Mesenteric fat pad (tissue), 1 donor: ENCODE measurements around the gene SLIT3. TPM values are rescaled to one million over a fixed set of nuclear protein-coding genes. Genes with fewer than 3 reads are reported as not detected.

Source experiments
- DNase-seq: peaks from one replicate; pipeline ENCODE4 v3.0.0-alpha.2; 2020; ENCODE audit warnings: low spot score
- total RNA-seq: library from RNA; stranded (reverse); fragmentation: NEBNext Ultra II Directional; extraction: Animal tissue kit (Norgen Biotek cat#: 25700); gene quantifications from one replicate; pipeline ENCODE4 v1.2.1, GENCODE V29; 2021
- donor health status: DM: yes; HTN: yes; CAD: no.

SLIT3 gene
- total RNA-seq, 1 donor from 2014 or later = 83.6 TPM

DNA sequence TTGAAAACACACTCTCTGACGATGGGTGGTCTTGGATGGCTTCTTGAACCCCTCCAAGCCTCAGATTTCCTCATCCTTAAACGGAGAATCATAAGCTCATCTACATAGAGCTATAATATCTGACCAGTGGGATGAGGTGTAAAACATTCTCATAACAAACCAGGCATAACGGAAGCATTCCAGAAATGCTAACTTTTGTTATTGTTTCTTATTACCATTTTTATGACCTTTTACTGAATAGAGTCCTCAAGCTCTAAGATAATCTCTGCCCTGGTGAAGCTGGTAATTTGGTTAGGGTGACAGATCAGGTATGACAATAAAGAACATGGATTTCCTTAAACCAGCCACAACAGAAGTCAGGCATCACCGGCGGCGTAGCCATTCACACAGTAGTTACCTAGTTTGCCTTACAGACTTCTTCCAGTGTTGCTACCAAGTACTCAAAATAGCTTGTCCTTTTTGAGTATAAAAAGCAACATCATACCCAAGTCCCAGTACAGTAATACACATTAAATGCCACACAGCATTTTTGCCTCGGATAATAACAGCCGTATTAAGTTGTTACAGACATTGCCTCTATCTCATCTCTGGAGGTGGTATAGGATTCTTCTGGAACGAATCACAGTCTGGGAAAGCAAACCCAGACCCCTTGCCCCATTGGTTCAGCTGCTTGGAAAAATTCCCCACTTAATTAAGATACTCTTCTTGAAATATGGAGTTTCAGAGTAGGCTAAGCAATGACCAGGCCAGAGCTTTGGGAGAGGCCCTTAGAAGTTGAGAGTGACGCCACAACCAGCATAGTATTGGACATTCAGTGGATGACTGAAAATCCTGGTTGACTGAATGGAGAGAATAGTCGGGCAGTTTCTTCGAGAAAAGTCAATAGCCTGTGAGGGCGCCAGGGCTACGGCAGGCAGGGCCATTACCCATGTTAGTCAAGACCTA is 252.5 kb downstream of the SLIT3 start:
- no peak for DNase-seq

- no peak for DNase-seq
These were observed 256.0 kb downstream of the SLIT3 start for GRCh38 chr5:169044962-169045361.

DNA sequence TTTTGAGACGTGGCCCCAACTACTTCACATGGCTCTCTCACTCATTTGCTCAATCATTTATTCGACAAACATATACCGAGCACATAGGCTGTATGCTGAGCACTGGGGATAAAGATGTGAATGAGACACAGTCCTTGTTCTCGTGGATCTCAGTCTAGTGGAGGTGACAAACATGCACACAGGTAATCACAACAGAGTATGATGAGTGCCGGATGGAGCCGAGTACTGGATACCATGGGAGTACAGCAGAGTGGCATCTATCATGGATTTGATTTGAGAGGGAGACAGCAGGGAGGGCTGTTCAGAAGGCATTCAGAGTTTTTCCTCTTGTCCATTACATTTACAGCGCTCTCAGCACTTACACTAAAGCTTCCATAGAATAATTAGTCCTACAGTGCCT is 259.8 kb downstream of the SLIT3 start:
- DNase-seq = no peak

- DNase-seq = no peak
These were observed 261.3 kb downstream of the SLIT3 start for GRCh38 chr5:169039592-169039991.

DNA sequence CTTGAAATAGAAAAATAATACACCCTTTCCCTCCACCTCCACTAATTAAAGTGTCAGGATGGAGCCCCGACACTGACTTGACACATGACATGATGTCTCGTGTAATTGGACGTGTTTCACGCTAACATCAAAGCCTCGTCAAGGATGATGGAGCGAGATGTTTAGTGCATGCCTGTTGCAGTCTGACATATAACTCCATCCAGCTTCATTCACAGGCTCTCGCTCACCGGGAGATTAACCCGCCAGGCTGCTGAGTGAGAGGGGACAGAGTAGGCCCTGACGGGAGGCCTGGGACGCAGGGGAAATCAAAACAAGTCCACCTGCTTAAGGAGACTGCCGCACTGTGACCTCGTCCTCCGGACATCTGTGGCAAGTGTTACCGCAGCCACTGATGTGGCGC is 263.5 kb downstream of the SLIT3 start:
- no peak for DNase-seq

DNA sequence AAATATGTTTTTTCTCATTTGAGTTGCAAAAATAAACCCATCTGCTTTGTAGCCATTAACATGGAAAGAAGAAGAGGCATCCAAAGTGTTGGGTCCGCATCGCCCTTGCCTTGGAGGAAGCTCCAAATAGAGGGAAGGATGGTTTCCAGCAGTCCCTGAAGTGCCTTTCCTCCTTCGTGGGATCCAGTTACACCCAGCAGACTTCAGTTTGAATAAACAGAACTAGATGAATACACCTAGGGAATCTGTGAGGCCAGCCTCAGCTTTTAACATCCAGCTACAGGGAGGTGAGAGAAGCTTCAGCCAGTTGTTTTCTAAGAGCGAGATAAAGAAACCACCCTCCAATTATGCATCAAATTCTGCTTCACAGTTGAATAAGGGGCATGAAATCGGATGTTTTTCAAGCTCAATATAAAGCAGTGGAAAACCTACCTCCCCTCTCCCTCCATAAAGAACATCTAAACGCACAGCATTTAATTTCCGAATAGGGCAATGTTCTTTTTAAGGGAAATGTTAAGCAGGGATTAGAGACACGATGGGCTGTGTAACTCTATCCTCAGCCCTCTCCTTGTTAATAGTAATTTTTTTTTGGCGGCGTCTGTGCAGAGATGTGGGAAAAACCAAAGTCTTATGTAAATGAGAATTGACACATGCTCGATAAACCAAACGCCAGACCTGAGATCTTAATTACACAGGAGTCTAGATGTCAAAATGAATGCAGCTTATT is 264.7 kb downstream of the SLIT3 start:
- no peak for DNase-seq

GRCh38 chr5:169029661-169030274 is 271.2 kb downstream of the SLIT3 start:
- DNase-seq = no peak

GRCh38 chr5:169029037-169029436 is 271.9 kb downstream of the SLIT3 start:
- DNase-seq = no peak

DNA sequence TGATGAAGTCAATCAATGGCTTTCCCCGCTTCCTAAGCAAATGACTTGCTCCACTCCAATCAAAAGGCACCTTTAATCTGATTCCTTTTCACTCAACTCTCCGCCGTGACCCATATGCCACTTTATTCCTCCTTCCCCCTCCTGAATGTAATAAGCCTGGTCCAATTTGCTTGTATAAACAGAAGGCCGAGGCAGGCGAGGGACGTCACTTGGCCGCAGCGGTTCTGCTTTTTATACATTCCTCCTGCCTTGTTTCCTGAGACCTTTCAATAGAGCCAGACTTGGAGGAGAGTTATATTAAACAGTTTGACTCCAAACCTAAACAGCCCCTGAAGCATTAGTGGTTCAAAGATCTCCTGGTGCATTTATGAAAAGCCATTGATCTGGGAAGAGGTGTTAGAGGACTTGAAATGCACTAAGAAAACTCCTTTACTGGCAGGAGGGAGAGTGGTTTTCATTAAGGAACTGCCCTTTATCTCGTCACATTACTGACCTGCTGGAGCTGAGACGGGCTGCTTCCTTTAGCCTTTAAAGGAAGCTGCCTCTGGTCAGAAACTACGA is 273.4 kb downstream of the SLIT3 start:
- DNase-seq = no peak

GRCh38 chr5:169025491-169025890 is 275.4 kb downstream of the SLIT3 start:
- no peak for DNase-seq

DNA sequence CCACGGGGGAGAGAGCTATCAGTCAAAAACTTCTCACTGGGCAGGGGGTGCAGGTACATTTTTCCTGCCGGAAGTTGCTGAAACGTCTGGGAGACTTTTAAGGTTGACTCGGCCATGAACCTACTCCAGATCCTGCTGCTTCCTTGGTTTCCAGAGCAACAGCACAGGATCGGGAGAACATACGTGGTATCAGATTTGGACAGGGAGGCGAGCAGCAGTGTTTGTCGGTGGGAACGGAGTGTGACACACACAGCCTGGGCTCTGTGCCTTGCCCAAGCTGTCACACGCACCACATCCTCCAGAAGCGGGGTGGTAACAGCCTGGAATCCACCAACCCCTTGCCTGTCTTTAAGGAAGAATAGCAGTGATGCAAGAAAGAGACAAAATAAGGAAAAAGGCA is 276.5 kb downstream of the SLIT3 start:
- DNase-seq = no peak

GRCh38 chr5:169022718-169023117 is 278.2 kb downstream of the SLIT3 start:
- no peak for DNase-seq

DNA sequence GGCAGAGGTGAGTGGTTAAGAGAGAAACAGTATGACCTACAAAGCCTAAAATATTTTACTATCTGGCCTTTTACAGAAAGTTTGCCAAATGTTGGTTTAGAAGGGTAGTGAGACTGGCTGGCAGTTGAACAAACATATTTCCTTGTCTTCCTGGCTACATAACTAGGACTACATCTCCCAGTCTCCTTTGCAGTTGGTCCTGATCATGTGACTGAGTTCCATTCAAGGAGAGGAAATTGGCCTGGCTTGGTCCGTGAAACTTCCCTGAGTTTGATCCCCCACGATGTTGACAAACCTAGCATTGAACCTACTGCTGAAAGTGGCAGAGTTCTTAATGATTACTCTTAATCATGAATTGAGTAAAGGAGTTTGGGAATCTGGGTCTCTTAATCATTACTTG is 280.8 kb downstream of the SLIT3 start:
- DNase-seq = no peak

DNA sequence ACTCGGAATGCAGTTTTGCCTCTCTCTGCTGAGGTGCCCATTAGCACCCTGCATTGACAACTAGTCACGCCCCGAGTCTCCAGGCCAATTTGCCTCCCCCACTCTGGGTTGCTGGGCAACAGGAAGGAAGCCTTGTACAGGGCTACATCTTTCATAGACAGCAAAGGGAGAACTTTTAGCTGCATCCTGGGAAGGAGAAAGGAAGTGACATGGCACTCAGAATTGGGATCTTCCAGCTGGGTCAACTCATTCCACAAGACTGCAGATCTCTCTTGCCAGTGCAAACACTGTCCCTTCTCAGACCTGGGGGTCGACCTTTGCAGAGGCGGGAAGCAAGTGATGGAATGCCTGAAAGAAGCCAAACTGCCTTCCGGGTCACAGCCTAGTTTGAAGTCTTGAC is 282.0 kb downstream of the SLIT3 start:
- DNase-seq = no peak

- DNase-seq = no peak
These were observed 284.9 kb downstream of the SLIT3 start for GRCh38 chr5:169015991-169016390.

GRCh38 chr5:169013846-169014245 is 287.1 kb downstream of the SLIT3 start:
- no peak for DNase-seq

DNA sequence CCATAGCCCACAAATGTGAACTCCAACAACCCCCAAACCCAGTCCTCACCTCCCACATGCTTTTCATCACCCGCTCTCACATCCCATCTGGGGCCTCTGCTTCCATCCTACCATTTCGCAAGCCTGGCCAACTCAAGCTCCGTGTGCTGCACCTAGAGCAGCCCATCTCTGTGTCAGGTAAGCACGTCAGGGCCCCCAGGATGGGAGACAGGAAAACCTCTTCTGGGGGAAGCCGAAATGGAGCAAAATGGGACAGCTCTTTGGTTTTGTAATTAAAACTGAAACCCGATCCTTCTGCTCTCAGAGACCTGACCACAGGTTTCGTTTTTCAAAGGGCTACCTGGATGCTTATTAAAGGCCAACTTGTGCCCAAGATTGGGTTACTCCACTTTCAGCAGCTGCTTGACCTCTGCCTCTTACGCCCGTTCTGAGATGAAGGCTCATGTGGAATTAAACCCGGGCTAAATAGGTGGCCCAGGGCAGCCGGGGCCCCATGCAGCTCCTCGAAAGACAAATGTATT is 287.7 kb downstream of the SLIT3 start:
- no peak for DNase-seq

- DNase-seq = no peak
These were observed 288.5 kb downstream of the SLIT3 start for GRCh38 chr5:169012450-169012849.

DNA sequence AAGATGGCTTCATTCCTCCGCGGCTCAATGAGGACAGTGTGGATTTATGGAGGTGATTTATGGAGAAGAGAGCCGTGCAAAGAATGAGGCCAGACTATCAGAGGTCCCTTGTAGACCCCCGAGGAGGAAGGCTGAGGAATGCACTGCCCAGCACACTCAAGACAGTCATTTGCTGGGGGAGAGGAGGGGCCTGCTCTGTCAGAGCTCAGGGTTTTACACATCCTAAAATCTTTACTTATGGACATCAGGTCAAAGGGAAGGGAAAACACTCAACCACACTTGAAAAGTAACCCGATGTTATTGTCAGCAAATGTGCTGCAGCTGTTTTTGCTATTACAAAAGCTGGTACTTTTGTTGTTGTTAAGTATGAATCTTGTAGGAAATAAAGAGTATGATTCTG is 289.5 kb downstream of the SLIT3 start:
- DNase-seq = no peak

DNA sequence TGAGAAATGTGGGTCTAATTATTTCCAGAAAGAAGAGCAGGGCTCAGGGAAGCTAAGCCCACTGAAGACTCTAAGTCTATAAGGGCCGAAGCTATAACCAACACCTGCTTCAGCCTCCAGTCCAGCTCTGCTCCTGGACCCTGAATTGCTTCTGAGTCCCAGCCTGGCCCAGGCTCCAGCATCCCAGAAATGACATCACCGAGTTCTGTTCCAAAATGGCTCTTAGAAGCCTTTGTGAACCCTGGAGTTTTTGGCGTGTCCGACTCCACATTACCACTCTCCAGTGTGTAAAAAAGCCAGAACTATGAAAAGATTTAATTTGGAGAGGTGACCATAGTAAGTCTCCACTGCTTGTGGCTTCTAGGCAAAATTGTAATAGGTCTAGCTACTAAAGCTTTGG is 289.9 kb downstream of the SLIT3 start:
- no peak for DNase-seq

DNA sequence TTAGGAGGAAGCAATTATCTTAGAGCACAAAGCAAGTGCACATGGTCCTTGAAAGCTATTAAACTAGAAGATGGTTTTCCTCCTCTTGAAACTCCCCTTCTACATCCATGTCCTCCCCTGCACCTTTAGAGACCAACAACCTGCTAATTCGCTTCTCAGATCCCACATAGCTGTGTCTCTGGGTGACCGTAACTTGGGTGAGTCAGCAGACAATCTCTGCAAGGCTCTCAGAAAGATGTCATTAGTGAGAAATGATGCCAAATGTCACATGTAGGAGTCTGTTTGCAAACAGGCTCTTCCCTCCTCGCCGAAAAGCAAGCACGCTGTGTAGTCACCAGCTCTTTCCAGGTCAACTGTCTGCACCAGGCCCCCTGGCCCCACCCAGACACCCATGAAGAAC is 291.8 kb downstream of the SLIT3 start:
- no peak for DNase-seq
